ENCODE results near the gene TMOD4. TPM values are rescaled to one million over a fixed set of nuclear protein-coding genes. Genes with fewer than 3 reads are reported as not detected.

TMOD4 gene
- total RNA-seq, 2 donors from 2014 or later: 3.0 TPM; not detected in 1

DNA sequence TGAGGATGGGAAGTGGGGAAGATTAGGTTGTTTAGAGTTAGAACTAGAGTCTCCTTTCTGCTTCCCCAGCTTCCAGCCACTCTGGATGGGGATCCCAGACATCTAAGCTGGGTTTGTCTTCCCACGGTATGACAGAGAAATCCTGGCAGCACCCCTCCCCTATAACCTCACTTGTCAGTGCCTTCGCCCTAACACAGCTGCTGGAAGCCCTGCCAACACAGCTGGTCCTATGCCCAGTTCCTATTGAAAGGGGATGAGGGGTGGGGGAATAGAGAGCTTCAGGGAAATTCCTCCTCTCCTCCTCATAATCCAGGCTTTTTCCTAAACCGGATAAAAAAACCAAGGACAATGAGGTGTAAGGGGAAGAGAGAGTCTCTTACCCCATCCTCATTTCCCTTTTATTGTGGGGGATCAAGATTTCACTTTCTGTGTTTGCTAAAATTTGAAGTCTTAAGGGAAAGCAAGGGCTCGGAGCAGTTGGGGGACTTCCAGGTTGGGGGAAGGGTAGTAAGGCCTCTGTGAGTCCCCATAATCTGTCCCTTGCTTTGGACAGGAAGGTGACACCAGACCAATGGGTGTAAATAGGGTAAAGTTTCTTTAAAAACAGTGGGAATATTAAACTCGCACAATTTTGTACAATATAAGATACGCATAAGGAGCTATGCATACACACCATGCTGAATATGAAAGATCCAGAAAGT is 590 bp downstream of the TMOD4 start:
- Histone ChIP-seq H3K4me1 (no peaks in the 10 kb centered on the region), H3K9me3 (no peaks in the 10 kb centered on the region), H3K4me3 (no peak overlapping the region), H3K27ac (no peak overlapping the region), H3K36me3 (replicated peaks in 1 of 2; ENCODE audit: insufficient read depth in 1 of 2, low read depth in 2 of 2) (peaks cover 0 to 18% of the 10 kb centered on the region in 2 donors), H3K27me3 (no peaks in the 10 kb centered on the region)
- TF ChIP-seq, protein P1, sequence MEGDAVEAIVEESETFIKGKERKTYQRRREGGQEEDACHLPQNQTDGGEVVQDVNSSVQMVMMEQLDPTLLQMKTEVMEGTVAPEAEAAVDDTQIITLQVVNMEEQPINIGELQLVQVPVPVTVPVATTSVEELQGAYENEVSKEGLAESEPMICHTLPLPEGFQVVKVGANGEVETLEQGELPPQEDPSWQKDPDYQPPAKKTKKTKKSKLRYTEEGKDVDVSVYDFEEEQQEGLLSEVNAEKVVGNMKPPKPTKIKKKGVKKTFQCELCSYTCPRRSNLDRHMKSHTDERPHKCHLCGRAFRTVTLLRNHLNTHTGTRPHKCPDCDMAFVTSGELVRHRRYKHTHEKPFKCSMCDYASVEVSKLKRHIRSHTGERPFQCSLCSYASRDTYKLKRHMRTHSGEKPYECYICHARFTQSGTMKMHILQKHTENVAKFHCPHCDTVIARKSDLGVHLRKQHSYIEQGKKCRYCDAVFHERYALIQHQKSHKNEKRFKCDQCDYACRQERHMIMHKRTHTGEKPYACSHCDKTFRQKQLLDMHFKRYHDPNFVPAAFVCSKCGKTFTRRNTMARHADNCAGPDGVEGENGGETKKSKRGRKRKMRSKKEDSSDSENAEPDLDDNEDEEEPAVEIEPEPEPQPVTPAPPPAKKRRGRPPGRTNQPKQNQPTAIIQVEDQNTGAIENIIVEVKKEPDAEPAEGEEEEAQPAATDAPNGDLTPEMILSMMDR (IDR thresholded peaks at IDR 0.05): no peak
- no peak for TF ChIP-seq POLR2A (IDR thresholded peaks at IDR 0.05)
- intact Hi-C loops (cut with DNase I): no loop called here
- no peak for DNase-seq
- WGBS, 2 donors: 66 to 74% methylated on average over 6 of the region's 6 CpGs
- no peak for ATAC-seq

DNA sequence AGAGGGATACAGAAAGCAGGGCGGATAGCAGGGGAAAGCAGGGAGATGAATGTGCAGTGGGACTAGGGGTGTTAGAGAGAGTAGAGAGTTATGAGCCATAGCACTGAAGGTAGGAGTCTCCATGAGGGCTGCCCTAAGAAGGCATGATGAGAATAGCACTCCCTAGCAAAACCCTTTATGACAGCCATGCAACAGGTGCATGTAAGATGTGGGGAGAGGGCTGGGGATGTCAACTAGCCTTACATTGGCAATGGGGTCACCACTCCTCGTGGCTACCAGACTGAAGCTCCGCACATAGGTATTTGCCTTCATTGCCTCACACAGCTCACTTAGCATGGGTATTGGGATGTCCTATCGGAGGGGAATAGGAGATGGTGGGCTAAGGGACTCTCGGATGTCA is 4.6 kb downstream of the TMOD4 start:
- 45 to 89% methylated on average over 2 to 5 of the region's 5 CpGs for WGBS, 2 donors
- Histone ChIP-seq H3K27me3 (no peaks in the 10 kb centered on the region), H3K4me1 (peaks cover 11% of the 10 kb centered on the region), H3K4me3 (no peak overlapping the region), H3K27ac (no peak overlapping the region), H3K9me3 (no peaks in the 10 kb centered on the region), H3K36me3 (replicated peaks in 1 of 2; ENCODE audit: insufficient read depth in 1 of 2, low read depth in 2 of 2) (peaks cover 0 to 5% of the 10 kb centered on the region in 2 donors)
- ATAC-seq (no peak), DNase-seq (no peak)
- TF ChIP-seq, protein P1 (IDR thresholded peaks at IDR 0.05): no peak
- TF ChIP-seq POLR2A (IDR thresholded peaks at IDR 0.05): no peak
- intact Hi-C loops (cut with DNase I): no loop called here

DNA sequence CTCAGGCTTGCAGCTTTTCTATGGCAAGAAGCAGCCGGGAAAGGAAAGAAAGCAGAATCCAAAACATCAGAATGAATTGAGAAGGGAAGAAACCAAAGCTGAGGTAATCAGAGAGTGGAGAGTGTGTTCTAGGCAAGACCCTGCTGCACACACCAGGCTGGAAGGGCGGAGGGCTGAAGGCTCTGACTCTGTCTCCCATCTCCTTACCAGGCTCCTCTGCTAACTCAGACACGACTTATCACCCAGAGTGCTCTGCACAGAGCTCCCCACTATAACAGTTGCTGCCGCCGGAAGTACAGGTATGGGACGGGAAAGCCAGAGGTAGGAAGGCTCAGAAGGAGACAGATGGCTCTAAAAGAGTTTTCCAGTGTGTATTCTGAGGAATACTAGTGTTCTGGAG is 8.7 kb downstream of the TMOD4 start:
- no peaks in the 10 kb centered on the region for H3K9me3 ChIP-seq
- DNase-seq (no peak), ATAC-seq (no peak)
- intact Hi-C loops (cut with DNase I): no loop called here
- peaks cover 24% of the 10 kb centered on the region for H3K4me1 ChIP-seq
- no peak overlapping the region for H3K4me3 ChIP-seq
- H3K27me3 ChIP-seq: no peaks in the 10 kb centered on the region
- 80 to 85% methylated on average over 6 of the region's 6 CpGs for WGBS, 2 donors
- TF ChIP-seq, protein P1 (IDR thresholded peaks at IDR 0.05): no peak
- TF ChIP-seq POLR2A (IDR thresholded peaks at IDR 0.05): no peak
- no peak overlapping the region for H3K27ac ChIP-seq
- peaks cover 0 to 5% of the 10 kb centered on the region in 2 donors for H3K36me3 ChIP-seq (replicated peaks in 1 of 2; ENCODE audit: insufficient read depth in 1 of 2, low read depth in 2 of 2)

DNA sequence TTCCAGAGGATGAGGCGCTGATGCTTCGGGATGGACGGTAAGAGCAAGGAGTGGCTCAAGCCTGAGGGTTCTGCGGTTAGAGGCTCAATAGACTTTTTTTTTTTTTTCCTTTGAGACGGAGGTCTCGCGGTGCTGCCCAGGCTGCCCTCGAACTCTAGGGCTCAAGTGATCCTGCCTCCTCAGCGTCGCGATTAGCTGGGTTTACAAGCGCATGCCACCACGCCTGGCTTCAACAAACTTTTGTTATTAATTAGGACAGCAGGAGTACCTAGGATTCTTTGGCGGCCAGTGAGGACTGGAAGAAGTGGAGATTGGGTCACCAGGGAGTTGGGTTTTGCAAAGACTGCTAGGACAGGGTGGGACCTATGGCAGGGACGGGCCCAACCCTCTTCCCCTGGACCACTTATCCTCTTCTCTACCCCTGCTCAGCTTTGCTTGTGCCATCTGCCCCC is 9.2 kb downstream of the TMOD4 start:
- Histone ChIP-seq H3K9me3 (no peaks in the 10 kb centered on the region), H3K27me3 (no peaks in the 10 kb centered on the region), H3K36me3 (replicated peaks in 1 of 2; ENCODE audit: insufficient read depth in 1 of 2, low read depth in 2 of 2) (peaks cover 0 to 5% of the 10 kb centered on the region in 2 donors), H3K4me1 (peaks cover 24% of the 10 kb centered on the region), H3K27ac (peak overlapping the region in 2 of 4 donors; percentile 73 to 74), H3K4me3 (peak overlapping the region; percentile 6 to 59)
- TF ChIP-seq, protein P1 (IDR thresholded peaks at IDR 0.05): no peak
- no peak for TF ChIP-seq POLR2A (IDR thresholded peaks at IDR 0.05)
- DNase-seq (no peak), ATAC-seq (peak; percentile 2)
- intact Hi-C loops (cut with DNase I): no loop called here
- 2 to 4% methylated on average over 15 of the region's 15 CpGs for WGBS, 2 donors

Measured in body of pancreas (tissue), 4 donors.